ENCODE data around the gene ATP9A.
A peak's percentile ranks its signal among the peaks of the same experiment; 100 is the strongest.
"Not testable (repeated sequence)": the region's sequence is repeated elsewhere in the genome, so short reads cannot be mapped to it uniquely, and the experiment has no call there.

ATP9A gene

GRCh38 chr20:51752343-51752951 lies 15.7 kb downstream of the ATP9A start:
- no peak for DNase-seq

GRCh38 chr20:51750770-51751388 lies 17.3 kb downstream of the ATP9A start:
- DNase-seq, result no peak

GRCh38 chr20:51750037-51750769 lies 18.0 kb downstream of the ATP9A start:
- DNase-seq, result peak in 1 of 2 donors; percentile 15

GRCh38 chr20:51749674-51750036 lies 18.5 kb downstream of the ATP9A start:
- no peak for DNase-seq

- no peak for DNase-seq
Measured at GRCh38 chr20:51747182-51747911, 20.8 kb downstream of the ATP9A start.

GRCh38 chr20:51745804-51746203 lies 22.4 kb downstream of the ATP9A start:
- DNase-seq, result no peak

- DNase-seq, result no peak
Measured at GRCh38 chr20:51740838-51741237, 27.4 kb downstream of the ATP9A start.

GRCh38 chr20:51740308-51740707 lies 27.9 kb downstream of the ATP9A start:
- DNase-seq, result not testable (repeated sequence)

- no peak for DNase-seq
Measured at GRCh38 chr20:51739722-51740249, 28.4 kb downstream of the ATP9A start.

- DNase-seq, result no peak
Measured at GRCh38 chr20:51738877-51739447, 29.2 kb downstream of the ATP9A start.

GRCh38 chr20:51738261-51738660 lies 29.9 kb downstream of the ATP9A start:
- DNase-seq, result not testable (repeated sequence)

- no peak for DNase-seq
Measured at GRCh38 chr20:51736947-51737346, 31.2 kb downstream of the ATP9A start.

- no peak for DNase-seq
Measured at GRCh38 chr20:51735728-51736600, 32.2 kb downstream of the ATP9A start.

GRCh38 chr20:51734876-51735720 lies 33.1 kb downstream of the ATP9A start:
- no peak for DNase-seq

- no peak for DNase-seq
Measured at GRCh38 chr20:51733070-51733469, 35.1 kb downstream of the ATP9A start.

GRCh38 chr20:51732096-51732791 lies 35.9 kb downstream of the ATP9A start:
- DNase-seq, result no peak

- no peak for DNase-seq
Measured at GRCh38 chr20:51731731-51732095, 36.5 kb downstream of the ATP9A start.

GRCh38 chr20:51729771-51730170 lies 38.4 kb downstream of the ATP9A start:
- DNase-seq, result no peak

GRCh38 chr20:51728737-51729136 lies 39.5 kb downstream of the ATP9A start:
- DNase-seq, result no peak

- DNase-seq, result no peak
Measured at GRCh38 chr20:51727872-51728271, 40.3 kb downstream of the ATP9A start.

Data from stimulated activated CD4-positive, alpha-beta T cell treated with anti-CD3 and anti-CD28 coated beads, Interleukin-2, amount 100 ng/mL, for 48 hours (primary cell).